NCI-H524 (cell line): ENCODE data around the gene PRM1.
"Not testable (repeated sequence)": the region's sequence is repeated elsewhere in the genome, so short reads cannot be mapped to it uniquely, and the experiment has no call there.

Experiments used
- DNase-seq, 2 experiments: peaks; one replicate each; lab custom pipeline; 2025; lab: John Stamatoyannopoulos, UW

PRM1 gene

GRCh38 chr16:11298143-11298900 is 17.2 kb upstream of the PRM1 start:
- DNase-seq = no peak

GRCh38 chr16:11297492-11298142 is 16.5 kb upstream of the PRM1 start:
- peak; percentile 75 to 83 for DNase-seq

- DNase-seq = no peak
Observed at GRCh38 chr16:11296706-11297491, 15.8 kb upstream of the PRM1 start.

- no peak for DNase-seq
Observed at GRCh38 chr16:11296351-11296705, 15.2 kb upstream of the PRM1 start.

- DNase-seq = no peak
Observed at GRCh38 chr16:11295672-11296071, 14.5 kb upstream of the PRM1 start.

GRCh38 chr16:11292076-11292748 is 11.1 kb upstream of the PRM1 start:
- DNase-seq = no peak

- DNase-seq = no peak
Observed at GRCh38 chr16:11291091-11291703, 10.1 kb upstream of the PRM1 start.

GRCh38 chr16:11290102-11290893 is 9.2 kb upstream of the PRM1 start:
- DNase-seq = no peak

GRCh38 chr16:11289696-11290095 is 8.6 kb upstream of the PRM1 start:
- not testable (repeated sequence) for DNase-seq

- no peak for DNase-seq
Observed at GRCh38 chr16:11289202-11289601, 8.1 kb upstream of the PRM1 start.

GRCh38 chr16:11285842-11286241 is 4.7 kb upstream of the PRM1 start:
- DNase-seq = no peak

- no peak for DNase-seq
Observed at GRCh38 chr16:11283820-11284248, 2.7 kb upstream of the PRM1 start.

- DNase-seq = no peak
Observed at GRCh38 chr16:11278681-11279628, 2.2 kb downstream of the PRM1 start.

- DNase-seq = no peak
Observed at GRCh38 chr16:11277607-11278337, 3.4 kb downstream of the PRM1 start.

- DNase-seq = no peak
Observed at GRCh38 chr16:11276896-11277593, 4.1 kb downstream of the PRM1 start.

- DNase-seq = peak in 1 of 2 experiments; percentile 47
Observed at GRCh38 chr16:11276143-11276895, 4.8 kb downstream of the PRM1 start, which contains the start of gene PRM2. Gene PRM2 (minus strand): TSS chr16:11276480. CDS start chr16:11276370, 110 bp downstream.

- DNase-seq = no peak
Observed at GRCh38 chr16:11274964-11275363, 6.2 kb downstream of the PRM1 start.
